Right renal pelvis (tissue), 4 donors: Measurements from ENCODE around the gene KCTD11. TPM values are rescaled to one million over a fixed set of nuclear protein-coding genes. Genes with fewer than 3 reads are reported as not detected.
"Not testable (repeated sequence)": the region's sequence is repeated elsewhere in the genome, so short reads cannot be mapped to it uniquely, and the experiment has no call there.

Experiments
- DNase-seq, 4 donors: peaks; one replicate each; pipeline ENCODE4 v3.0.0-alpha.2; 2013; ENCODE audit warnings: low read depth in 4 of 4, low spot score in 3 of 4, missing footprints in 1 of 4
- polyA plus RNA-seq, 4 donors: library from polyadenylated mRNA; unstranded; fragments of 120-200 nt; gene quantifications; one replicate each; pipeline ENCODE4 v1.2.1, GENCODE V29; 2013; ENCODE audit not compliant: insufficient read length in 4 of 4

Gene KCTD11
- polyA plus RNA-seq, 4 donors, result 12.4 to 13.6 (median 12.9) TPM

DNA sequence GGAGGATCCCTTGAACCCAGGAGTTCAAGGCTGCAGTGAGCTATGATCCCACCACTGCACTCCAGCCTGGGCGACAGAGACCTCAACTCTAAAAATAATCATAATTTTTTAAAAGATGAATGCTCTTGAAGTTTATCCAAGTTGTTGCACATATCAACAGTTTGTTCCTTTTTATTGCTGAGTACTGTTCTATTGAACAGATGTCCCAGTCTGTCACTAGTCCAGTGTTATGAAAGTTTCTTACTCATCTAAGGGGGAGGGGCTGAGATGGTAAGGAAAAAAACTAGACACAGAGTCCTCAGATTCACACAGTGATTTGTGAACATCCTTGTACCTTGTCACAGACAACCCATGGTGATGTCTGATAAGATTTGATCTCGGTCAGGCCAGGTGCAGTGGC, 11.8 kb upstream of the KCTD11 start:
- no peak for DNase-seq

DNA sequence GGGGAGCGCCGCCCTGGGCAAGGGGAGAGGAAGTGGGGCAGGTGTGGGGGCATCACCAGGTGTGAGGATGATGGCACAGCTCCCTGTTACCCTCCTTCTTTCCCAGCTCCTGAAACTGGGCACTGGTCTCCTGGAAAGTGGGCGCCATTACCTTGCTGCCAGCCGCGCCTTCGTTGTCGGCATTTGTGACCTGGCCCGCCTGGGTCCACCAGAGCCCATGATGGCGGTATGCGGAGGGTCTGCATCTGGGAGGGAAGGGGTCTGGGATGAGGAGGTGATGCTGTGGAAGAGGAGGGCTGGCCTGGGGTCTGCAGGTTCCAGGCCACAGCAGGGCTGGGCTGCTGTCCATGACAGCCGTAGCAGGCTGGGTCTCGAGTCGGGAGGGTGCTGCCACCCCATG, 10.1 kb upstream of the KCTD11 start:
- DNase-seq, result no peak

DNA sequence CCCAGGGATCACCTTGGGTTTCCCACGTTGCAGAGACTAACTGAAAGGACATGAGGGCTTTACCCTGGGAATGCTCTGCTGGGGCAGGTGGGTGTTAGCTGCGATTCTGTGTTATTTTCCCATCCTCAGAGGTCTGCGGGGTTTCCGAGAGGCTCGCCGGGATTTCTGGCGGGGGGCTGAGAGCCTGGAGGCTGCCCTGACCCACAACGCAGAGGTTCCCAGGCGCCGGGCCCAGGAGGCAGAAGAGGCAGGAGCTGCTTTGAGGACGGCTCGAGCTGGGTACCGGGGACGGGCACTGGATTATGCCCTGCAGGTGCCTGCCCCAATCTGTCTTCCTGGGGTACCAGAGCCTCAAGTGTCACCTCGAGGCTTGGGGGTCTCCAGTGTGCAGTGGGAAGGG, 8.7 kb upstream of the KCTD11 start:
- DNase-seq, result no peak

DNA sequence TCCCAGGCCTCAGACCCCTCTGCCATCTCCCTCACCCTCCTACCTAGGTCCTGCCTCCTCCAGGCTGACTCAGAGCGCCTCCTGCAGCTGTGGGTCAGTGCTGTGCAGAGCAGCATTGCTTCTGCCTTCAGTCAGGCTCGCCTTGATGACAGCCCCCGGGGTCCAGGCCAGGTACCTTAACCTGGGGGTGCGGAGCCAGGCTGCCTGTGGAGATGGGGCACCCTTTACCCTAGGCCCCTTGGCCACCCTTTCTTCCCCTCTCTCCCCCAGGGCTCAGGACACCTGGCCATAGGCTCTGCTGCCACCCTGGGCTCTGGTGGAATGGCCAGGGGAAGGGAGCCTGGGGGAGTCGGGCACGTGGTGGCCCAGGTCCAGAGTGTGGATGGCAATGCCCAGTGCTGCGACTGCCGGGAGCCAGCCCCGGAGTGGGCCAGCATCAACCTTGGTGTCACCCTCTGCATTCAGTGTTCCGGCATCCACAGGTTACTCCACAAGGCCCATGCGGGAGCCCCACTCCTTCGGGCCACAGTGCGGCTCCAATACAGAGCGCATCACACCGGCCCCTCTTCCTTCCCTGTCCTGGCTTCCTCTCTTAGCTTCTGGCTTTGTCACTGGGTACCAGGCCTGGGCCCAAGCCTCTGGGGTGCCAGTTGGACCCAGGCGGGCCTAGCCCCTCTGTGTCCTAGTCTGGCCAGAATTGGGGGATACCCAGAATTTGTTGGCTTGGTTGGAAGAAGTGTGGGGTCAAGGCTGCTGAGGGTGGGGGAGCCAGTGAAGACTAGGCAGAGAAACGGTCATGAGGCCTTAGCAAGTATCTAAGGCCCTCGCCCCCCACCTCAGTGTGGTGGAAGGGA, 5.0 kb upstream of the KCTD11 start:
- no peak for DNase-seq

DNA sequence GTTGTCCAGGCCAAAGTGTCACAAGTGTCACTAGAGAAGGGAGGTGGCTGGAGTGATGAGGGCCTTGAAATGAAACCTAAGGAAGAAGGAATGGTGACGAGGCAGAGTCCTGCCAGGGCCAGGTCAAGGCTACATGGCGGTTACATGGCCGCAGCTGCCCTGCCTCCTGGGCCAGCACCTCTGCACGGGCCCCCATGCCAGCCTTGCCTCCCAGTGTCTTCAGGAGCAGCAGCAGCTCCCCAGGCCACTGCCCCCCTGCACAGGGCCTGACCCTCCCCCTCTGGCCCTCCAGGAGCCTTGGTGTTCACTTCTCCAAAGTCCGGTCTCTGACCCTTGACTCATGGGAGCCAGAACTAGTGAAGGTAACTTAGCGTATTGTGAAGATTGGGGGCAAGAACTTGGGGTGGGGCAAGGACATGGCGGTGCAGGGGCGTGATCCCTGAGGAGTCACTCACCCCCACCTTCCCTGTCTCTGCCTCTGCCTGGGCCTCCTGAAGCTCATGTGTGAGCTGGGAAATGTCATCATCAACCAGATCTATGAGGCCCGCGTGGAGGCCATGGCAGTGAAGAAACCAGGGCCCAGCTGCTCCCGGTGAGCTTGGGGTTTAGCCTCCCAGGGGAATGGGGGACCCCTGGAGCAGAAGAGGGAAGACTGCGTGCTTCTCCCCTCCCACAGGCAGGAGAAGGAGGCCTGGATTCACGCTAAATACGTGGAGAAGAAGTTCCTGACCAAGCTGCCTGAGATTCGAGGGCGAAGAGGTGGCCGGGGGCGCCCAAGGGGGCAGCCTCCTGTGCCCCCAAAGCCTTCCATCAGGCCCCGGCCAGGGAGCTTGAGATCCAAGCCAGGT, 4.1 kb upstream of the KCTD11 start:
- DNase-seq, result no peak

DNA sequence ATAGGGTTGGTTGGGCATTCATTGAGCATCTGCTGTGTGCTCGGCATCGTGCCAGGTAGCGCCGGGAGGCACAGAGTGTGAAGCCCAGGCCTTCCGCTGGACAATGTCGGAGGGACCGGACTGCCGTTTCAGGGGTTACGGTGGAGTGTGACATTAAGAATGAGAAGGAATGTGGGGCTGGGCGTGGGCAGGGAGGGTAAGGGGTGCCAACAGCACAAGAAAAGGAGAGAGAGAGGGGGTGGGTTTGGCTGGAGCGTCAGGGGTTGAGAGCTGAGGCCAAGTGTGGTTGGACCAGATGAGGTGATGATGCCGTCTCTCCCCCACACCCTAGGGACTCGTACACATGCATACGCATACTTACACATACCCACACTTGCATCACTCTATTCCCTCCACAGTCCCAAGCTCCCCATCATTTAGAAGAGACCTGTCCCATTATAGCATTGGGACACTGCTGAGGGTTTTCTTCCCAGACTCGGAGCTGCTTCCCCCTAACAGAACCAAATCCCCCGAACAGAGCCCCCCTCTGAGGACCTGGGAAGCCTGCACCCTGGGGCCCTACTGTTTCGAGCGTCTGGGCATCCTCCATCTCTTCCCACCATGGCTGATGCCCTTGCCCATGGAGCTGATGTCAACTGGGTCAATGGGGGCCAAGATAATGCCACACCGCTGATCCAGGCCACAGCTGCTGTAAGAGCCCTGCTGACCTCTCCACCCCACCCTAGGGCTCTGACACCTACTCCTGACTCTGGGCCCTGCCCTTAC, 3.3 kb upstream of the KCTD11 start:
- no peak for DNase-seq

DNA sequence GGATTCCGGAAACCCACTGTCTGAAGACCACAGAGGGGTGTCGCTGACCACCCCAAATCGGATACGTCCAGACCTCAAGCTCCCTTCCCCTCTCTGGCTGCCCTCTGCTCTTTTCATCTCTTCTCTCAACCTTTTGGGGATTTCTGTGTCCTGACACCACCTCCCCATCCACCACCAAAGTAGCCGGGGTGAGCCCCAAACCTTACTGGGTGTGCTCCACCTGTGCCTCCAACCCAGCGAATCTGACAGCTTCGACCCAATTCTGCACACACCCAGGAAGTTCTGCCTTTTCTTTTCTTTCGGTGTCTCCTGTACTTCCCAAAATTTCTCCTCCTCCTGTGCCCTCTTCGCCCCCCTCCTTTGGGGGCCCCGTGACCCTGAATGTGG, 534 bp downstream of the KCTD11 start:
- DNase-seq, result no peak

DNA sequence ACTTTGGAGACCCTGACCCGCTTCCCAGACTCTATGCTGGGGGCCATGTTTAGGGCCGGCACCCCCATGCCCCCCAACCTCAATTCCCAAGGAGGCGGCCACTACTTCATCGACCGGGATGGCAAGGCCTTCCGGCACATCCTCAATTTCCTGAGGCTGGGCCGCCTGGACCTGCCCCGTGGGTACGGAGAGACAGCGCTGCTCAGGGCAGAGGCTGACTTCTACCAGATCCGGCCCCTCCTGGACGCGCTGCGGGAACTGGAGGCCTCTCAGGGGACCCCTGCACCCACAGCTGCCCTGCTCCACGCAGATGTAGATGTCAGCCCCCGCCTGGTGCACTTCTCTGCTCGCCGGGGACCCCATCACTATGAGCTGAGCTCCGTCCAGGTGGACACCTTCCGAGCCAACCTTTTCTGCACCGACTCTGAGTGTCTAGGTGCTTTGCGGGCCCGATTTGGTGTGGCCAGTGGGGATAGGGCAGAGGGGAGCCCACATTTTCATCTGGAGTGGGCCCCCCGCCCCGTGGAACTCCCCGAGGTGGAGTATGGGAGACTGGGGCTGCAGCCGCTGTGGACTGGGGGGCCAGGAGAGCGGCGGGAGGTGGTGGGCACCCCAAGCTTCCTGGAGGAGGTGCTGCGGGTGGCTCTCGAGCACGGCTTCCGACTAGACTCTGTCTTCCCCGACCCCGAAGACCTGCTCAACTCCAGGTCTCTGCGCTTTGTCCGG, 1.1 kb downstream of the KCTD11 start:
- no peak for DNase-seq

DNA sequence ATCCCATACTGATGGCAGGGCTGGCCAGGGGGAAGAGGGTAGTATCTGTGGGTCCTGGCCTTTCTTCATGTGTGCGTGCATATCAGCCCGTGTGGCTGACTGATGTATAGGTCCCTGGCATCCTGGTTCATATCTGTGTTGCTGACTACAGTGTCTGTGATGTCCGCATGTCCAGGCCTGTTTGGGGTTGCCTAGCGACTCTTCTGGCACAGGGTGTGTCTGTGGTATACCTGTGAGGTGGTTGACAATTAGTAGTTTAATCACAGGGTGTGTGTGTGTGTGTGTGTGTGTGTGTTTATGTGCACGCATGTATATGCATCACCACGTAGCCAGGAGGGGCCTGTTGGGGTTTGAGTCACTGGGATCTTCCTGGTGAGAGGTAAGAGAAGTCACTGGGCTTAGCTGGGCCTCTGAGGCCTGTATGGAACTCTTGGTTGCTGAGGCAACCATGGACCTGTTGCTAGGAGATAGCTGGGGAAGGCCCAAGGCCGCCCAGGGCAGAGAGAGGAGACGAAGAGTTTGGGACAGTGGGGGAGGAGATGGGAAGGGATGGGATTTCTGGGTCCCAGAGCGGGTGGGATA, 2.4 kb downstream of the KCTD11 start:
- DNase-seq, result no peak

DNA sequence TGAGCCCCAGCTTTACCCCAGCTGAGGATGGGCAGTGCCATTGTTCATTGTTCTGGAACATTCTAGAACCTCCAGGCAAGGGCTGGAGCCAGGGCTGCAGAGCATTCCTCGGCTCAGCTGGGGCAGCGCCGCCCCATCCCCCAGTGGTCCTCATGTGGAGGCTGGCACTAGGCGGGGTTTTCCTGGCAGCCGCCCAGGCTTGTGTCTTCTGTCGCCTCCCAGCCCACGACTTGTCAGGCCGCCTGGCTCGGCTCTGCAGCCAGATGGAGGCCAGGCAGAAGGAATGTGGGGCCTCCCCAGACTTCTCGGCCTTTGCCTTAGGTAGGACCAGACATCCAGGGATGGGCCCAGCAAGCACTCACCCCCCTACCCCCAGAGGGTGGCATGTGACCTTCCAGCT, 3.1 kb downstream of the KCTD11 start, which contains the start of gene TMEM95:
Gene TMEM95, plus strand, starts transcription at position 104 of the 400 bp plus-strand sequence. Its CDS starts 49 bp downstream, at position 153.
- no peak for DNase-seq

DNA sequence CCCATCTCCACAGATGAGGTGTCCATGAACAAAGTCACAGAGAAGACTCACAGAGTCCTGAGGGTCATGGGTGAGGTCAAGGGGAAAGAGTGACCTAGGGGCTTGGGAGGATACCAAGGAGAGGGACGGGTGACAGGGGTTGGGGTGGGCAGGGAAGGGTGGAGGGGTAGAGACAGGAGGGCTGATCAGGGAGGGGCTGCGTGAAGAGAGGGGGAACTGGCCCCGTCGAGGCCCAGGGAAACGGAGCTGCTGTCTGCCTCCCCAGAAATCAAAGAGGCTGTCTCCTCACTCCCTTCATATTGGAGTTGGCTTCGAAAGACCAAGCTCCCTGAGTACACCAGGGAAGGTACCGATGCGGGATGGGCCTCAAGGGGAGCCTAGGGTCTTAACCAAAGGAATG, 3.6 kb downstream of the KCTD11 start:
- DNase-seq, result no peak

DNA sequence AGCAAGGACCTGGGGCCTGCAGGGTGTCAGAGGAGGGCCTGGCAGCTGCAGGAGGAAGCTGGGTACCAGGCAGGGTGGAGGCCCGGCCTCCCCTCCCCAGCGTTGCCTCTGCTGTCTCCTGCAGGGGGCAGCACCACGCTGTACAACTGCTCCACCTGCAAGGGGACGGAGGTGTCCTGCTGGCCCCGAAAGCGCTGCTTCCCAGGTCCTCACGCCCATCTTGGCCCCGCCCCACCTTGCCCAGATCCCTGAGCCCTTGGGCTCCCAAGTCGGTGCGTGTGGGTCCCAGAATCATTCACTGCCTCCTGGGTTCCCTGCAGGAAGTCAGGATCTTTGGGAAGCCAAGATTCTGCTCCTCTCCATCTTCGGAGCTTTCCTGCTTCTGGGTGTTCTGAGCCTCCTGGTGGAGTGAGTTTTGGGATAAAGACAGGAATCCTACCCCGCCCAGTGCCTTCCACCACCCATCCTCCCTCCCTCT, 4.1 kb downstream of the KCTD11 start:
- DNase-seq, result peak in 1 of 4 donors; percentile 61

DNA sequence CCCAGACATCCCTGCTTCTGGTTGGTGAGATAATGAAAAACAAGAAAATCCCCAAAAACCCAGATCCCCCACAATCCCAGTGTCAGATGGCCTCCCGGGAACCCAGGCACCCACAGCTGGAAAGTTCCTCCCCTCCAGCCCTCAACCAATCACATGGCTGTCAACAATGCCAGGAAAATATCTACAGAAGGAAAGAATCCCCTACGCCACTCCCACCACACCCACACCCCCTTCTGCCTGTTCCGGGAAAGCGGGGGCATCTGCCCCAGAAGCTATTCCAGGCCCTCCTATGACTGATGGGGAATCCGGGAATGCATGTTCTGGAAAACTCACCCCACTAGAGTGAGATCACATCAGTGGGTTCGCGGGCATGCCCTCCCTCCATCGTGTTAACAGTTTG, 4.8 kb downstream of the KCTD11 start:
- no peak for DNase-seq

DNA sequence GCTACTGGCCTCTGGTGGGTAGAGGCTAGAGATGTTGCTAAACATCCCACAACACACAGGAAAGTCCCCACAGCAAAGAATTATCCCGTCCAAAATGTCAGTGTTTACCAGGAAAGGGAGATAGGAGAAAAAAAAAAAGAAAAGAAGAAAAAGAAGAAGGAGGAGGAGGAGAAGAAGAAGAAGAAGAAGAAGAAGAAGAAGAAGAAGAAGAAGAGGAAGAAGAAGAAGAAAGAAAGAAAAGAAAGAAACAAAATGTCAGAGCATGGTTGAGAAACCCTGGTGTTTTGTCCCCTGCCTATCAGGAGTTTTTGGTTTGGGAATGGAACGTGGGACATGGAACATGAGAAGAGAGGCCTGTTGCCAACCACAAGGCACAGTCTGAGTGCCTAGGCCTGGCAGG, 5.4 kb downstream of the KCTD11 start:
- no peak for DNase-seq

DNA sequence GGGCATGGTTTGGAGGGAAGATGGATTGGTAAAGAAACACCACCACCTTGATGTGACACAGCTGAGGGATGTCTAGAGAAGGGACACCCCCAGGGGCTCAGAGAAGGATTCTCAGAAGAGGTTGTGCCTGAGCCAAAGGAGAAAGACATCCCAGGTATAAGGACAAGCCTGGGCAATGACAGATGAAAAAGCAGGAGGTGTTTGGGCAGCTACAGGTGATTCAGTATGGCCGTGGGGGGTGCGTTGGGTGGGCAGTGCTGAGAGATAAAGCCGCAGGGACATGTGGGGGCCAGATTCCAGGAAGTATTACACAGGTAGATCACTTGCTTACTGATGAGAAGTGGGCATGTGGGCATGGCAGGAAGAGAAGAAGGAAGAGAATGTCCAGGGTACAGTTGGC, 9.9 kb downstream of the KCTD11 start:
- no peak for DNase-seq

DNA sequence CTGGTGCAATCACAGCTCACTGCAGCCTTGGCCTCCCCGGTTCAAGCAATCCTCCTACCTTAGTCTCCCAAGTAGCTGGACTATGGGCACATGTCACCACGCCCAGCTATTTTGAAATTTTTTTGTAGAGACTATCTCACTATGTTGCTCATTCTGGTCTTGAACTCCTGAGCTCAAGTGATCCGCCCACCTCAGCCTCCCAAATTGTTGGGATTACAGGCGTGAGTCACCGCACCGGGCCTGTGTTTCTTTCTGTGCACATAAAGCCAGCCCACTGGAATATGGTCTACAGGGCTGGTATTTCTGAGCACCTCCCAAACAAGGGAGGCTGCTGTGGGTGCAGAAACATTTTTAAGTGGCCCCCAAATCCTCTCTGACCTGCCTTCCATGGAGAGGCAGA, 11.3 kb downstream of the KCTD11 start:
- DNase-seq, result no peak

DNA sequence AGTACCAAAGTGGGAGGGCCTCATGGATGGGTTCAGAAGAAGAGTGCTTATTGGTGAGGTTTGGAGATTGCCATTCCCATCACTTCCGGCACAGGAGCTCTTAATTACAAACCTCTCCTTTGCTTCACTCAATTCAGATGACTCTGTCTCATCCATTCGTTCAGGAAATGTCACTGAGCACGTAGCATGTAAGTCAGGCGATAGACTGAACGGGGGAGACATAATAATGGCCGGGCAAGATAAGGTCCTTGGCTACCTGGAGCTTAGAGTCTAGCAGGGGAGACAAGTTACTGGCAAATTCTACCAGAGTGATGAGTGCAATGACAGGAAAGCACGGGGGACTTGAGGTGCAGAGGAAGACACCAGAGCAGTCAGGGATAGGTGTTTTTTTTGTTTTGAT, 14.0 kb downstream of the KCTD11 start:
- not testable (repeated sequence) for DNase-seq

DNA sequence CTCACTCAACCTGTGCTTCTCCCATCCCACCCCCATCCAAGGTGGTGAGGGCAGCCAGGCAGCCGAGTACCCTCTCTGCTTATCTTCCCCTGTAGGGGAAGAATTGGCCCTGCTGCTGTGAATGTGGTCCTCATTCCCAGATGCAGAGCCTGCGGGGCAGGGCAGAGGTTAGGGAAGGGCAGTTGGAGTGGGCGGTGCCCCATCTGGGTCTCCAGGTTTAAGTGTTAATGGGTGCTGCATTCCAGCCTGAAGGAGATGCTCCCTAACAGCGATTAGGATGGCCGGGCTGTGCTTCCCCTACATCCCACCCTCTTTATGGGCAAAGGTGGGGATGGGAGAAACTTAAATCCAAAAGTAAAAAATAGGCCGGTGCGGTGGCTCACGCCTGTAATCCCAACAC, 15.1 kb downstream of the KCTD11 start:
- no peak for DNase-seq

DNA sequence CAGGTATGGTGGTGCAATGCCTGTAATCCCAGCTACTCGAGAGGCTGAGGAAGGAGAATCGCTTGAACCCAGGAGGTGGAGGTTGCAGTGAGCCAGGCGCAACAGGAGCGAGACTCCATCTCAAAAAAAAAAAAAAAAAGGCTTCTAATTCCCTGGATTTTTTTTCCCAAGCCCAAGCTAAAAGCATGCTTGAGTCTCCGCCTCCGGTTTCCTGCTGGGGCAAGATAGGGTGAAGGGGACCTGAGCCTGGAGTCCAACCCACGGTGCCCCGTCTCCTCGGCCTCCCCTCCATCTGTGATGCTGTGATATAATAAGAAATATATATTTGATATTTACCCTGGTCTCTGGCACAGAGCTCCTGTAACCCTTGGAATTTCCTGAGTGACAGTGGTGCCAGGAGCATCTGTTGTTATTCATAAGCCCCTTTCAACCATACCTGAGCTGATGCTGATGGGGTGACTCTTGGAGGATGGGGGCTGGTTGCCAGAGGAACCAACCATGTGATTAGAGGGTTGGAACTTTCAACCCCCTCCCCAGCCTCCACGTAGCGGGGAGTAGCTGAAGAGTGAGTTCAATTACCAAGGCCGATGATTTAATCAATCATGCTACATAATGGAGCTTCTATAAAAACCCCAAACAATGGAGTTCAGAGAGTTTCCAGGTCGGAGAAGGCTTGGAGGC, 16.1 kb downstream of the KCTD11 start:
- DNase-seq, result no peak
